NCI-H82 (cell line): ENCODE measurements around the gene TNNI3K.

ENCODE experiments used
- DNase-seq: peaks from one replicate; lab custom pipeline; 2025; lab: John Stamatoyannopoulos, UW

Gene TNNI3K

GRCh38 chr1:74286414-74286813 lies 51.2 kb downstream of the TNNI3K start:
- DNase-seq, result no peak

GRCh38 chr1:74314438-74314837 lies 79.3 kb downstream of the TNNI3K start:
- DNase-seq, result no peak

GRCh38 chr1:74316302-74316701 lies 81.1 kb downstream of the TNNI3K start:
- no peak for DNase-seq

- DNase-seq, result no peak
Measured at GRCh38 chr1:74317663-74318062, 82.5 kb downstream of the TNNI3K start.

- peak; percentile 25 for DNase-seq
Measured at GRCh38 chr1:74323937-74324473, 88.8 kb downstream of the TNNI3K start.

GRCh38 chr1:74324684-74325448 lies 89.7 kb downstream of the TNNI3K start:
- DNase-seq, result peak; percentile 20

- DNase-seq, result peak; percentile 58
Measured at GRCh38 chr1:74328851-74329250, 93.7 kb downstream of the TNNI3K start.

- DNase-seq, result no peak
Measured at GRCh38 chr1:74333244-74333643, 98.1 kb downstream of the TNNI3K start.

- no peak for DNase-seq
Measured at GRCh38 chr1:74334147-74334546, 99.0 kb downstream of the TNNI3K start.

GRCh38 chr1:74340656-74341055 lies 105.5 kb downstream of the TNNI3K start:
- peak; percentile 2 for DNase-seq

- peak; percentile 4 for DNase-seq
Measured at GRCh38 chr1:74341702-74342339, 106.6 kb downstream of the TNNI3K start.

- DNase-seq, result peak; percentile 100
Measured at GRCh38 chr1:74343216-74343615, 108.0 kb downstream of the TNNI3K start.

- peak; percentile 28 for DNase-seq
Measured at GRCh38 chr1:74344387-74344786, 109.2 kb downstream of the TNNI3K start.

GRCh38 chr1:74356493-74356892 lies 121.3 kb downstream of the TNNI3K start:
- no peak for DNase-seq

- DNase-seq, result no peak
Measured at GRCh38 chr1:74357150-74357549, 122.0 kb downstream of the TNNI3K start.

GRCh38 chr1:74357756-74358155 lies 122.6 kb downstream of the TNNI3K start:
- DNase-seq, result no peak

- DNase-seq, result no peak
Measured at GRCh38 chr1:74362691-74363090, 127.5 kb downstream of the TNNI3K start.

GRCh38 chr1:74363220-74363619 lies 128.0 kb downstream of the TNNI3K start:
- DNase-seq, result no peak

GRCh38 chr1:74367175-74367813 lies 132.1 kb downstream of the TNNI3K start:
- no peak for DNase-seq

GRCh38 chr1:74368335-74368734 lies 133.1 kb downstream of the TNNI3K start:
- DNase-seq, result no peak

- DNase-seq, result no peak
Measured at GRCh38 chr1:74375376-74375775, 140.2 kb downstream of the TNNI3K start.

GRCh38 chr1:74380252-74380651 lies 145.1 kb downstream of the TNNI3K start:
- no peak for DNase-seq

- no peak for DNase-seq
Measured at GRCh38 chr1:74388855-74389254, 153.7 kb downstream of the TNNI3K start.
